K562 (cell line): Measurements from ENCODE around the gene RPS27. TPM values are rescaled to one million over a fixed set of nuclear protein-coding genes. Genes with fewer than 3 reads are reported as not detected.

ENCODE experiments used
- AFF1 ChIP-seq, 2 experiments: fragments of 450-650 bp; IDR thresholded peaks; 2 replicates each; pipeline ENCODE4 v1.6.1; 2018; ENCODE audit warnings: mild to moderate bottlenecking in 2 of 2, low read depth in 1 of 2; ENCODE audit not compliant: partially characterized antibody in 2 of 2
- ARID2 ChIP-seq: fragments of 450-650 bp; IDR thresholded peaks from 2 replicates; pipeline ENCODE4 v1.6.1; 2017; ENCODE audit warnings: antibody characterized with exemption, mild to moderate bottlenecking
- ATF3 ChIP-seq, 2 experiments: fragments of 450-650 bp in 1 of 2; sonication (generic) in 1 of 2; formaldehyde crosslinking in 1 of 2; IDR thresholded peaks in 1 of 2; conservative IDR thresholded peaks in 1 of 2; 2 replicates each; pipeline versions ENCODE4 v1.6.1 to v1.8.1; 2016 to 2023; ENCODE audit warnings: mild to moderate bottlenecking in 2 of 2, moderate library complexity in 2 of 2, inconsistent platforms in 1 of 2, missing genetic modification reagents in 1 of 2
- BDP1 ChIP-seq: IDR thresholded peaks from 3 replicates; pipeline ENCODE4 v1.6.1; 2011; ENCODE audit not compliant: insufficient read length, insufficient read depth
- GATAD2A ChIP-seq: fragments of 450-650 bp; IDR thresholded peaks from 2 replicates; pipeline ENCODE4 v1.6.1; 2017
- HDAC8 ChIP-seq: fragments of 450-650 bp; IDR thresholded peaks from 2 replicates; pipeline ENCODE4 v1.6.1; 2016; ENCODE audit warnings: mild to moderate bottlenecking, missing genetic modification characterization, moderate library complexity, missing compliant biosample characterization
- IRF1 ChIP-seq: sonication (generic); formaldehyde crosslinking; IDR thresholded peaks from 2 replicates; pipeline ENCODE4 v1.8.0; 2022; ENCODE audit warnings: missing genetic modification reagents, mild to moderate bottlenecking, borderline replicate concordance
- MAX ChIP-seq: sonication (generic); formaldehyde crosslinking; IDR thresholded peaks from 2 replicates; pipeline ENCODE4 v1.9.0; 2022; ENCODE audit warnings: mild to moderate bottlenecking, missing genetic modification reagents
- MCM3 ChIP-seq: fragments of 450-650 bp; IDR thresholded peaks from 2 replicates; pipeline ENCODE4 v1.6.1; 2016
- MCM7 ChIP-seq, 2 experiments: fragments of 450-650 bp; IDR thresholded peaks; 2 replicates each; pipeline ENCODE4 v1.6.1; 2016 to 2018
- MYBL2 ChIP-seq, 2 experiments: fragments of 450-650 bp in 1 of 2; sonication (generic) in 1 of 2; formaldehyde crosslinking in 1 of 2; IDR thresholded peaks; 2 replicates each; pipeline versions ENCODE4 v1.6.1 to v1.8.1; 2017 to 2022; ENCODE audit warnings: borderline replicate concordance in 1 of 2, inconsistent platforms in 1 of 2, low read depth in 1 of 2, mild to moderate bottlenecking in 1 of 2, missing genetic modification reagents in 1 of 2, moderate library complexity in 1 of 2
- NFXL1 ChIP-seq: fragments of 450-650 bp; formaldehyde crosslinking; IDR thresholded peaks from 2 replicates; pipeline ENCODE4 v1.4.0; 2021; ENCODE audit warnings: mild to moderate bottlenecking
- RBFOX2 ChIP-seq: fragments of 200-400 bp; formaldehyde crosslinking; IDR thresholded peaks from 2 replicates; pipeline ENCODE4 v1.6.1; 2017; ENCODE audit warnings: low read depth, mild to moderate bottlenecking, low read length, moderate library complexity
- SETDB1 ChIP-seq: IDR thresholded peaks from one replicate; pipeline ENCODE4 v1.6.1; 2012; ENCODE audit warnings: low read length, control low read depth, inconsistent platforms
- SMARCA5 ChIP-seq: fragments of 450-650 bp; IDR thresholded peaks from 2 replicates; pipeline ENCODE4 v1.6.1; 2016
- THRAP3 ChIP-seq: fragments of 450-650 bp; IDR thresholded peaks from 2 replicates; pipeline ENCODE4 v1.6.1; 2016; ENCODE audit warnings: mild to moderate bottlenecking, inconsistent platforms, borderline replicate concordance
- TRIM25 ChIP-seq: fragments of 450-650 bp; IDR thresholded peaks from 2 replicates; pipeline ENCODE4 v1.7.0; 2016; ENCODE audit warnings: borderline replicate concordance
- ZNF134 ChIP-seq: fragments of 250-450 bp; sonication (Bioruptor Pico); conservative IDR thresholded peaks from 2 replicates; pipeline ENCODE4 v1.4.0; 2020
- ZNF586 ChIP-seq: fragments of 450-650 bp; formaldehyde crosslinking; conservative IDR thresholded peaks from 2 replicates; pipeline ENCODE4 v1.4.0; 2020; ENCODE audit warnings: mild to moderate bottlenecking, moderate library complexity
- ZNF764 ChIP-seq: fragments of 250-450 bp; sonication (Bioruptor Pico); IDR thresholded peaks from 2 replicates; pipeline ENCODE4 v1.4.0; 2020; ENCODE audit warnings: low read depth, mild to moderate bottlenecking, moderate library complexity
- ZNF785 ChIP-seq: fragments of 250-450 bp; sonication (Bioruptor Pico); IDR thresholded peaks from 2 replicates; pipeline ENCODE4 v1.4.0; 2020; ENCODE audit warnings: mild to moderate bottlenecking
- polyA plus RNA-seq, 8 experiments: library from polyadenylated mRNA; depleted of rRNA in 4 of 8; stranded (reverse) in 5 of 8; unstranded in 3 of 8; fragments of >200 nt; fragmentation: Nextera tagmentation in 2 of 8; fragmentation: Illumina TruSeq in 1 of 8; extraction: Ambion mirVana in 2 of 8; extraction: Trizol in 1 of 8; gene quantifications; 2 replicates each; pipeline versions ENCODE4 v1.2.1 to v1.2.3, GENCODE V29; 2011 to 2014; ENCODE audit warnings: inconsistent platforms in 1 of 8, missing spikeins in 1 of 8
- total RNA-seq, 7 experiments: library from RNA; depleted of rRNA in 6 of 7; stranded (reverse); fragments of >200 nt in 6 of 7; fragmentation: Illumina TruSeq in 2 of 7; extraction: Trizol in 2 of 7; gene quantifications; 2 replicates each; pipeline versions ENCODE4 v1.2.1 to v1.2.3, GENCODE V29; 2011 to 2021; ENCODE audit warnings: low replicate concordance in 1 of 7

The RPS27 gene
- total and polyA plus RNA-seq, 9 of the 15 experiments (the other 6 are each of a cell fraction or from before 2014, with no cell fraction given) = 2,091 to 9,377 (median 6,706) TPM

GRCh38 chr1:153985341-153985912 is 5.1 kb upstream of the RPS27 start (continued):
- TF ChIP-seq AFF1 (IDR thresholded peaks at IDR 0.05; ENCODE audit: low read depth in 1 of 2, partially characterized antibody in 2 of 2) (peak in 1 of 2 experiments; percentile 37), ATF3 (IDR thresholded peaks at IDR 0.05) (peak; percentile 96), ATF3 (CRISPR knock-in tag; conservative IDR thresholded peaks at IDR 0.05) (no peak), ZNF785 (CRISPR knock-in tag) (no peak), IRF1 (no peak), THRAP3 (0 out of 2 replicates have a peak, but pooled peaks have one; percentile 29), MCM7 (IDR thresholded peaks at IDR 0.05) (no peak), ARID2 (0 out of 2 replicates have a peak, but pooled peaks have one; percentile 50), ZNF586 (CRISPR knock-in tag) (no peak), MCM3 (no peak), ZNF764 (CRISPR knock-in tag) (no peak), MYBL2 (IDR thresholded peaks at IDR 0.05; ENCODE audit: low read depth) (no peak), MYBL2 (CRISPR knock-in tag; IDR thresholded peaks at IDR 0.05; ENCODE audit: borderline replicate concordance) (no peak), HDAC8 (tag) (no peak), ZNF134 (no peak), NFXL1 (CRISPR knock-in tag) (no peak), MAX (0 out of 2 replicates have a peak, but pooled peaks have one; percentile 32), TRIM25 (peak; percentile 35; the same call in 1 of the 2 replicates), BDP1 (no peak), GATAD2A (peak; percentile 67; the same call in 1 of the 2 replicates), SMARCA5 (peak; percentile 45; the same call in 1 of the 2 replicates), RBFOX2 (peak; percentile 35; the same call in 1 of the 2 replicates), SETDB1 (no peak)
